NCI-H82 (cell line): Measurements from ENCODE around the gene CST9L.

Experiments used
- DNase-seq: peaks from one replicate; lab custom pipeline; 2025; lab: John Stamatoyannopoulos, UW

CST9L gene

DNA sequence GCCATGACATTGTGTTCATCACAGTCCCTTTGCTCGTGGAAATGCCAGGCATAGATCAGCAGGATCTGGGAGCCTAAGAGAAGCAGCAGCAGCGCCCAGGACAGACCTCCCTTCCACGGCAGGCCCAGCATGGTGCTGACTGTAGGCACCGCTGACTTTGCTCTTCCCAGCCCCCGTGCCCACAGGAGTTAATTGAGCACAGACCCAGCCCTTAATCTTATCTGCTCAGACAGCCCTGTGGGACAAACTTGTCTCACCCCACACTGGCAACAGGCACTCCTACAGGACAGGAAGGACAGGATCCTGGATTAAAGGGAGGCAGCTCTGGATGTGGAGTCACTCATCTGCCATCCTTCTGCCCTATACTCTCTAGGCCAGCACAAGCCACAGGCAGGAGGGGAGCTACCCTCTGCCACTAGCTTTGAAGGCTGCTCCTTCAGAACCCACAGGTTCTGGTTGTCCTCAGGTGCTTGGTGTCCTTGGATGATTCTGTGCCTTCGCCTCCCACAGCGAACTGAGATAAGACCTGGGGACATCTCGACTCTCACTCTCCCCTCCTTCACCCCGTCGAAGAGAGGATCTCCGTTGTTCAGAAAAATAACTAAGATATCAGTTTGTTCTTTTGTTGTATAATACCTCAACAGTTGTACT is at the start of gene CST9L:
TSS of gene CST9L (minus strand) at position 165 of the 651 bp plus-strand sequence. CDS start at position 131, 34 bp downstream.
- no peak for DNase-seq

DNA sequence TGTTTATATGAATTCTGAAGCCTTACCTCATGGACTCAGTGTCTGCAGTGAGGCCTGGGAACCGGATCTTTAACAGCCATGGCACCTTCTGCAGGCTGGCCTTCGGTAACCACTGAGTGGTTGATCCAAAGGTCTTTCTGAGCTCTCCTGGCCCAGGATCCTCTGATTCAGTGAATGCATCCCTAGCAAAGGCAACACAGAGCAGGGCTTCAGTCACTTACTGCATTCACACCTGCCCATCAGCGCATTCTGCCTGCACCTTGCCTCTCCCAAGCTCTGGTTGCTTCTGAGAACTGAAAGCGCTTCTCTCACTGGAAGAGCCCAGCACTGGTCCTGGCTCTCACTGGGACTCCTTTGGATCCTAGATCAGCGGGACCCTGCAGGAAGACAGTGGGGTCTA is 45.9 kb upstream of the CST9L start:
- DNase-seq: no peak

- no peak for DNase-seq
Measured at GRCh38 chr20:23613676-23614075, 45.4 kb upstream of the CST9L start.

GRCh38 chr20:23612396-23612795 is 44.1 kb upstream of the CST9L start:
- DNase-seq: no peak

DNA sequence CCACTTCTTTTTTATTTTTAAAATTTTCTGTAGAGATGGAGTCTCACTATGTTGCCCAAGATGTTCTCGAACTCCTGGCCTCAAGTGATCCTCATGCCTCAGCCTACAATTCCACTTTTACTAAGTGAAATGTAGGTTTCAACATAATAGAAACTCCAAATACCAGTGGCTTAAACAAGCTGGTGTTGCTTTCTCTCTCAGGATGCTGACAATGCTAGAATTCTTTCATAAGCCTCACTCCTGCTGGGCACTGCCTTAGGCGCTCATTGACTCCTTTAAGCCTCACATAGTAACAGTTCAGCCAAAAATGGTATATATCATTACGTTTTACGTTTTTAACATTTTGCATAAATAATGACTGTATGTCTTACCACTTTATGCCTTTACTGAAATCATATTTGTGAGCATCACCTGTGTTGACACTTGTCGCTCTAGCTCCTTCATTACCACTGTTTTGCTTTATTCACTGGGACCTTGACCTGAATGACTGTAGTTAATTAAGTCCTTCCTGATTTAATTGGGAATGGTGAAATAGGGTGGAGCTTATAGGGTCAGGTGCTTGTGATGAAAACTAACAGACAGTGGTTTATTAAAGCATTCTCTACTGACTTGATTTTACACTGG is 41.3 kb upstream of the CST9L start:
- DNase-seq: no peak

DNA sequence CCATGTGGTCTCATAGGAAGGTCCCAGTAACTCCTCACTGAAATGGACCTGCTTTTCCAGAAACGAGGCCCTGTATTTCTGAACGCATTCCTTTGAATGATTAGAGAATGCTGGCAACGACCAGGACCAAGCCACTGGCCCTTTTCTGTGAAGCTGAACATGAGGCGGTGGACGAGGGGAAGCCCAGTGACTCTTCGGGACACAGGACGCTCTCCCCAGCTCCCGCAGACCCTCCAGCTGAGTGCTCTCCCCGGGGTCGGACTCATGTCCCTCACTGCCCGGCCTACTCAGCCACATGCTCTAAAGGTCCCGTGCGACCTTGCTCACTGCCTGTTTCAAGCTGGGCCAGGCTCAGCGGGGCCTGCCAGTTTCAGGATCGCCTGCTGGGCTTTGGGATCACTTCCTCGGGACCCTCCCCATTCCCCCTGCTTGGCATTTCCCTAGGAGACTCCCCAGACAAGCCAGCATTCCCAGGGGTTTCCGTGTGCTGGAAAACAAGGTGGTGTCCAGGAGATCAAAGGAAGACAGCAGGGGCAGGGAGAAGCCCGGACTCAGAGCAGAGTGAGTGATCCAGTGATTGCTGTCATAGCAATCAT is 40.1 kb upstream of the CST9L start:
- no peak for DNase-seq

- no peak for DNase-seq
Measured at GRCh38 chr20:23607497-23608245, 39.4 kb upstream of the CST9L start.

GRCh38 chr20:23606652-23607049 is 38.4 kb upstream of the CST9L start:
- DNase-seq: peak; percentile 84

GRCh38 chr20:23605867-23606651 is 37.8 kb upstream of the CST9L start, which contains the start of gene CST9:
TSS of gene CST9 (minus strand) at chr20:23605917. CDS start at chr20:23605864, 53 bp downstream.
- no peak for DNase-seq

GRCh38 chr20:23604306-23604705 is 36.0 kb upstream of the CST9L start:
- peak; percentile 81 for DNase-seq

DNA sequence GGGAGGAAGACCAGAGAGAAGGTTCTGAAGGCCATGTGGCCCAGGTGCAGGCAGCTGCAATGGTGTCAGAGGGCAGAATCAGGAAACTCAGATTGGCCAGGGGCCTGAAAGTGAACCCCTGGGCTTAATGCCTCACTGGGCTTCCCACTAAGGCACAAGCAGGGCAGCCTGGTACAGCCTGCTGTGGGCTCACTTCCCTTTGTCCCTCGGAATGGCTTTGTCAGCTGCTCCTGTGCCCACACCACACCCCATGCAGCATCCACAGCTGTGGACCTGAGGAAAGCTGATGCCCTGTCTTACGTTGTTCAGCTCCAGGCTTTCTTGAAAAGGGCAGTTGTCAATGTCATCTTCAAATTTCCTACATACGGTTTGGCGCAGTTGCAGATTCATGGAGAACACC is 35.0 kb upstream of the CST9L start:
- no peak for DNase-seq

- no peak for DNase-seq
Measured at GRCh38 chr20:23602699-23603098, 34.4 kb upstream of the CST9L start.

GRCh38 chr20:23602241-23602640 is 34.0 kb upstream of the CST9L start:
- DNase-seq: no peak

- DNase-seq: no peak
Measured at GRCh38 chr20:23601715-23602114, 33.4 kb upstream of the CST9L start.

GRCh38 chr20:23598481-23598880 is 30.2 kb upstream of the CST9L start:
- no peak for DNase-seq

- no peak for DNase-seq
Measured at GRCh38 chr20:23596579-23597250, 28.4 kb upstream of the CST9L start.

DNA sequence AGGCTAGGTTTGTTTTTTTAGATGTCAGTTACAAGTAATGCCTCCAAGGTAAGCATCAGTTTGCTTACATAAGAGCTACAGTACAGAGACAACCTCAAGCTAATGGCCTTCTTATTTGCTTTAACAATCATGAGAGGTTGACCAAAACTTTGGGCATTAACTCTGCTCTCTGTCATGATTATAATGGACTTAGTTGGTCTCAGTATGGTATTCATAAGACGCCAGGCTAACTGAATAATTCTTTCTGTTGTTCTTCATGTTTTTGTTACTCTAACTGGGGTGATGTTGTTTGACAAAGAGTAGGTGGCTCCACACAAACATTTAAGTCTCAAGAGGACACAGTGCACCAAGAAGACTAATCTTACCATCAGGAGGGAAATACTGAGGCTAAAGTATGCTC is 27.7 kb upstream of the CST9L start:
- no peak for DNase-seq

GRCh38 chr20:23588434-23589403 is 20.4 kb upstream of the CST9L start:
- DNase-seq: no peak

- DNase-seq: no peak
Measured at GRCh38 chr20:23587631-23588030, 19.3 kb upstream of the CST9L start.
